ENCODE results near the gene FAM200C. TPM values are rescaled to one million over a fixed set of nuclear protein-coding genes. Genes with fewer than 3 reads are reported as not detected.

The FAM200C gene
- total and polyA plus RNA-seq, 9 of the 15 experiments (the other 6 are each of a cell fraction or from before 2014, with no cell fraction given): 1.3 to 7.0 (median 1.8) TPM

DNA sequence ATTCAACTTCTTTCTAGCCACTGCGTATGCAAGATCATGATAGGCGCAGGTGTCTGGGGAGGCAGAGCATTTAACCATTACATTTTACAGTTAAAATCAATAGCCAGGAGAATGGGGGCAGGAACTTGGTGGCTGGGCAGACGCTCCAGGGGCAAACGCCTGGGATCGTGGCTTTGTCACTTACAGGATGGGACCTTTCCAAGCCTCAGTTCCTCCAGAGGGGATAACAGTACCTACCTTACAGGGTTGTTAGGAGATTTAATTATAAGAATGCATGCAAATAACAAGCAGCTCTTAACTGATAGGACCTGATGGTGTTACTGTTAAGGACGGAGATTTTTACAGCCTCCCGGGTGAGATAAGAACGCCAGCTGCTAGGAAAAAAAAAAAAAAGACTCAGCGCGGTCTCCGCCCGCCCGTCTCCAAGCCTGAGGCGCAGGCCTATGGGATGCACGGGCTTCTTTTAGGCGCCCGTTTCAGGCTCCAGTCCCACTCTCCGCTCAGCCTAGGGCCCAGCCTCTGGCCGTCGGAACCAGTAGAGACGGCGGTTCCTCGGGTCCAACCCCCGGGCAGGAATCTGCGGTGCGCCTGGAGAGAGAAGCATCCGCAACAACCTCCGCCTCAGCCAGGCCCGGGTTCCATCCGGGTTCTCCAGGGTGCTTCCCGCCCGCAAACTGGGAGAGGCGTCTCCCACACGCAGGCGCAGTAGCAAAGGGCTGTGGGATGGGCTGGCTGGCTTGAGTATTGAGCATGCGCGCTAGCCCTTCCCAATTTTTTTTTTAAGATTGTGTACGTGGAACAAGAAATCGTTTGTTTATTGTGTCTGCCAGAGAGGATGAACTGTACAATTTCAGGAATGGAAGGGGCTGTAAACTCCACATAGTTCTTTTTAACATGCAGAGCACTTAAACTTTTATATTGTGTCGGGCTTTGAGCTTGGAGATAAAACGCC is at the start of gene FAM200C (continued):
- TF ChIP-seq, protein P1, sequence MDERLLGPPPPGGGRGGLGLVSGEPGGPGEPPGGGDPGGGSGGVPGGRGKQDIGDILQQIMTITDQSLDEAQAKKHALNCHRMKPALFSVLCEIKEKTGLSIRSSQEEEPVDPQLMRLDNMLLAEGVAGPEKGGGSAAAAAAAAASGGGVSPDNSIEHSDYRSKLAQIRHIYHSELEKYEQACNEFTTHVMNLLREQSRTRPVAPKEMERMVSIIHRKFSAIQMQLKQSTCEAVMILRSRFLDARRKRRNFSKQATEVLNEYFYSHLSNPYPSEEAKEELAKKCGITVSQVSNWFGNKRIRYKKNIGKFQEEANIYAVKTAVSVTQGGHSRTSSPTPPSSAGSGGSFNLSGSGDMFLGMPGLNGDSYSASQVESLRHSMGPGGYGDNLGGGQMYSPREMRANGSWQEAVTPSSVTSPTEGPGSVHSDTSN (CRISPR knock-in tag; IDR thresholded peaks at IDR 0.05; ENCODE audit: low read depth): no peak
- TF ChIP-seq, protein P1 (tag; conservative IDR thresholded peaks at IDR 0.05; ENCODE audit: low read depth): no peak
- TF ChIP-seq ZNF140 (CRISPR knock-in tag; IDR thresholded peaks at IDR 0.05) (no peak), SPI1 (IDR thresholded peaks at IDR 0.05; ENCODE audit: borderline replicate concordance, low read depth, low read length) (0 out of 2 replicates have a peak, but pooled peaks have one; percentile 1), ATF7 (IDR thresholded peaks at IDR 0.05) (peak; percentile 30; the same call in 1 of the 2 replicates), CTBP1 (IDR thresholded peaks at IDR 0.05; ENCODE audit: borderline replicate concordance) (peak; percentile 62), SNRNP70 (optimal IDR thresholded peaks at IDR 0.05; ENCODE audit: low read depth, low read length) (no peak), ILF3 (IDR thresholded peaks at IDR 0.05; ENCODE audit: borderline replicate concordance) (no peak), L3MBTL2 (IDR thresholded peaks at IDR 0.05) (peak; percentile 90), ZNF707 (CRISPR knock-in tag; conservative IDR thresholded peaks at IDR 0.05) (no peak)
- TF ChIP-seq, protein P2, sequence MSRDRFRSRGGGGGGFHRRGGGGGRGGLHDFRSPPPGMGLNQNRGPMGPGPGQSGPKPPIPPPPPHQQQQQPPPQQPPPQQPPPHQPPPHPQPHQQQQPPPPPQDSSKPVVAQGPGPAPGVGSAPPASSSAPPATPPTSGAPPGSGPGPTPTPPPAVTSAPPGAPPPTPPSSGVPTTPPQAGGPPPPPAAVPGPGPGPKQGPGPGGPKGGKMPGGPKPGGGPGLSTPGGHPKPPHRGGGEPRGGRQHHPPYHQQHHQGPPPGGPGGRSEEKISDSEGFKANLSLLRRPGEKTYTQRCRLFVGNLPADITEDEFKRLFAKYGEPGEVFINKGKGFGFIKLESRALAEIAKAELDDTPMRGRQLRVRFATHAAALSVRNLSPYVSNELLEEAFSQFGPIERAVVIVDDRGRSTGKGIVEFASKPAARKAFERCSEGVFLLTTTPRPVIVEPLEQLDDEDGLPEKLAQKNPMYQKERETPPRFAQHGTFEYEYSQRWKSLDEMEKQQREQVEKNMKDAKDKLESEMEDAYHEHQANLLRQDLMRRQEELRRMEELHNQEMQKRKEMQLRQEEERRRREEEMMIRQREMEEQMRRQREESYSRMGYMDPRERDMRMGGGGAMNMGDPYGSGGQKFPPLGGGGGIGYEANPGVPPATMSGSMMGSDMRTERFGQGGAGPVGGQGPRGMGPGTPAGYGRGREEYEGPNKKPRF (IDR thresholded peaks at IDR 0.05; ENCODE audit: low read depth, low read length): no peak
- TF ChIP-seq, protein P3, sequence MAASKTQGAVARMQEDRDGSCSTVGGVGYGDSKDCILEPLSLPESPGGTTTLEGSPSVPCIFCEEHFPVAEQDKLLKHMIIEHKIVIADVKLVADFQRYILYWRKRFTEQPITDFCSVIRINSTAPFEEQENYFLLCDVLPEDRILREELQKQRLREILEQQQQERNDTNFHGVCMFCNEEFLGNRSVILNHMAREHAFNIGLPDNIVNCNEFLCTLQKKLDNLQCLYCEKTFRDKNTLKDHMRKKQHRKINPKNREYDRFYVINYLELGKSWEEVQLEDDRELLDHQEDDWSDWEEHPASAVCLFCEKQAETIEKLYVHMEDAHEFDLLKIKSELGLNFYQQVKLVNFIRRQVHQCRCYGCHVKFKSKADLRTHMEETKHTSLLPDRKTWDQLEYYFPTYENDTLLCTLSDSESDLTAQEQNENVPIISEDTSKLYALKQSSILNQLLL (CRISPR knock-in tag; IDR thresholded peaks at IDR 0.05; ENCODE audit: borderline replicate concordance): no peak
- TF ChIP-seq, protein P4, sequence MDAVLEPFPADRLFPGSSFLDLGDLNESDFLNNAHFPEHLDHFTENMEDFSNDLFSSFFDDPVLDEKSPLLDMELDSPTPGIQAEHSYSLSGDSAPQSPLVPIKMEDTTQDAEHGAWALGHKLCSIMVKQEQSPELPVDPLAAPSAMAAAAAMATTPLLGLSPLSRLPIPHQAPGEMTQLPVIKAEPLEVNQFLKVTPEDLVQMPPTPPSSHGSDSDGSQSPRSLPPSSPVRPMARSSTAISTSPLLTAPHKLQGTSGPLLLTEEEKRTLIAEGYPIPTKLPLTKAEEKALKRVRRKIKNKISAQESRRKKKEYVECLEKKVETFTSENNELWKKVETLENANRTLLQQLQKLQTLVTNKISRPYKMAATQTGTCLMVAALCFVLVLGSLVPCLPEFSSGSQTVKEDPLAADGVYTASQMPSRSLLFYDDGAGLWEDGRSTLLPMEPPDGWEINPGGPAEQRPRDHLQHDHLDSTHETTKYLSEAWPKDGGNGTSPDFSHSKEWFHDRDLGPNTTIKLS (IDR thresholded peaks at IDR 0.05; ENCODE audit: borderline replicate concordance, low read depth): peak; percentile 84

Measured in K562 (cell line).